ENCODE results near the gene CASQ2. TPM values are rescaled to one million over a fixed set of nuclear protein-coding genes. Genes with fewer than 3 reads are reported as not detected.

CASQ2 gene
- total RNA-seq, 1 donor from 2014 or later, result not detected

GRCh38 chr1:115666702-115667101 is 101.8 kb downstream of the CASQ2 start:
- no peak for DNase-seq (ENCODE audit: low spot score)
- peaks cover 28% of the 10 kb centered on the region for H3K36me3 Mint-ChIP-seq (ENCODE audit: low read depth)
- no peaks in the 10 kb centered on the region for H3K27me3 Mint-ChIP-seq (ENCODE audit: low read depth)
- peaks cover 39% of the 10 kb centered on the region for H3K4me1 Mint-ChIP-seq (ENCODE audit: low read depth)
- H3K4me3 Mint-ChIP-seq (ENCODE audit: unreplicated experiment), result no peak overlapping the region
- H3K9me3 Mint-ChIP-seq (ENCODE audit: low read depth), result peaks cover 4% of the 10 kb centered on the region
- no peak overlapping the region for H3K27ac Mint-ChIP-seq (ENCODE audit: unreplicated experiment)
- no peak for TF ChIP-seq CTCF (IDR thresholded peaks at IDR 0.05)

- Mint-ChIP-seq H3K36me3 (ENCODE audit: low read depth) (peaks cover 28% of the 10 kb centered on the region), H3K4me3 (ENCODE audit: unreplicated experiment) (no peak overlapping the region), H3K4me1 (ENCODE audit: low read depth) (peaks cover 34% of the 10 kb centered on the region), H3K27me3 (ENCODE audit: low read depth) (no peaks in the 10 kb centered on the region), H3K9me3 (ENCODE audit: low read depth) (peaks cover 4% of the 10 kb centered on the region), H3K27ac (ENCODE audit: unreplicated experiment) (no peak overlapping the region)
- TF ChIP-seq CTCF (IDR thresholded peaks at IDR 0.05), result no peak
- DNase-seq (ENCODE audit: low spot score), result no peak
Measured at GRCh38 chr1:115666206-115666605, 102.3 kb downstream of the CASQ2 start.

GRCh38 chr1:115665319-115666096 is 103.0 kb downstream of the CASQ2 start:
- H3K4me3 Mint-ChIP-seq (ENCODE audit: unreplicated experiment), result no peak overlapping the region
- no peak for TF ChIP-seq CTCF (IDR thresholded peaks at IDR 0.05)
- peaks cover 32% of the 10 kb centered on the region for H3K36me3 Mint-ChIP-seq (ENCODE audit: low read depth)
- peaks cover 27% of the 10 kb centered on the region for H3K4me1 Mint-ChIP-seq (ENCODE audit: low read depth)
- H3K27me3 Mint-ChIP-seq (ENCODE audit: low read depth), result no peaks in the 10 kb centered on the region
- no peak for DNase-seq (ENCODE audit: low spot score)
- no peak overlapping the region for H3K27ac Mint-ChIP-seq (ENCODE audit: unreplicated experiment)
- peaks cover 4% of the 10 kb centered on the region for H3K9me3 Mint-ChIP-seq (ENCODE audit: low read depth)

GRCh38 chr1:115661157-115661556 is 107.4 kb downstream of the CASQ2 start:
- no peaks in the 10 kb centered on the region for H3K27me3 Mint-ChIP-seq (ENCODE audit: low read depth)
- H3K36me3 Mint-ChIP-seq (ENCODE audit: low read depth), result peaks cover 30% of the 10 kb centered on the region
- no peak for TF ChIP-seq CTCF (IDR thresholded peaks at IDR 0.05)
- H3K4me1 Mint-ChIP-seq (ENCODE audit: low read depth), result no peaks in the 10 kb centered on the region
- no peak overlapping the region for H3K27ac Mint-ChIP-seq (ENCODE audit: unreplicated experiment)
- no peak for DNase-seq (ENCODE audit: low spot score)
- H3K9me3 Mint-ChIP-seq (ENCODE audit: low read depth), result no peaks in the 10 kb centered on the region
- no peak overlapping the region for H3K4me3 Mint-ChIP-seq (ENCODE audit: unreplicated experiment)

- peaks cover 25% of the 10 kb centered on the region for H3K36me3 Mint-ChIP-seq (ENCODE audit: low read depth)
- H3K9me3 Mint-ChIP-seq (ENCODE audit: low read depth), result no peaks in the 10 kb centered on the region
- H3K27ac Mint-ChIP-seq (ENCODE audit: unreplicated experiment), result no peak overlapping the region
- H3K27me3 Mint-ChIP-seq (ENCODE audit: low read depth), result no peaks in the 10 kb centered on the region
- no peak for DNase-seq (ENCODE audit: low spot score)
- H3K4me3 Mint-ChIP-seq (ENCODE audit: unreplicated experiment), result no peak overlapping the region
- no peak for TF ChIP-seq CTCF (IDR thresholded peaks at IDR 0.05)
- H3K4me1 Mint-ChIP-seq (ENCODE audit: low read depth), result peaks cover 6% of the 10 kb centered on the region
Measured at GRCh38 chr1:115660151-115660550, 108.4 kb downstream of the CASQ2 start.
